Nephron progenitor cell (in vitro differentiated cells): ENCODE results near the gene LIPA.
"Not testable (repeated sequence)": the region's sequence is repeated elsewhere in the genome, so short reads cannot be mapped to it uniquely, and the experiment has no call there.

Source experiments
- DNase-seq: peaks from one replicate; pipeline ENCODE4 v3.0.0; 2021
- H3K27ac Mint-ChIP-seq: 2 replicates; pipeline ENCODE4 v1.8.0; 2021; ENCODE audit warnings: mild to moderate bottlenecking, moderate library complexity, mixed read lengths
- H3K27me3 Mint-ChIP-seq: 2 replicates; pipeline ENCODE4 v1.8.0; 2021; ENCODE audit warnings: mild to moderate bottlenecking, low read depth, mixed read lengths; ENCODE audit not compliant: poor library complexity
- H3K36me3 Mint-ChIP-seq: 2 replicates; pipeline ENCODE4 v1.8.0; 2021; ENCODE audit warnings: low read depth, mixed read lengths
- H3K4me1 Mint-ChIP-seq: 2 replicates; pipeline ENCODE4 v1.8.0; 2021; ENCODE audit warnings: mixed read lengths
- H3K4me3 Mint-ChIP-seq: 2 replicates; pipeline ENCODE4 v1.8.0; 2021; ENCODE audit warnings: mild to moderate bottlenecking, moderate library complexity, mixed read lengths
- H3K9me3 Mint-ChIP-seq: 2 replicates; pipeline ENCODE4 v1.8.0; 2021; ENCODE audit warnings: mild to moderate bottlenecking, moderate library complexity, mixed read lengths
- TF ChIP-seq, protein P1 (sequence below): fragments of 200-600 bp; sonication (generic); IDR thresholded peaks from 2 replicates; pipeline ENCODE4 v1.5.0; 2021; ENCODE audit warnings: antibody characterized with exemption

LIPA gene

DNA sequence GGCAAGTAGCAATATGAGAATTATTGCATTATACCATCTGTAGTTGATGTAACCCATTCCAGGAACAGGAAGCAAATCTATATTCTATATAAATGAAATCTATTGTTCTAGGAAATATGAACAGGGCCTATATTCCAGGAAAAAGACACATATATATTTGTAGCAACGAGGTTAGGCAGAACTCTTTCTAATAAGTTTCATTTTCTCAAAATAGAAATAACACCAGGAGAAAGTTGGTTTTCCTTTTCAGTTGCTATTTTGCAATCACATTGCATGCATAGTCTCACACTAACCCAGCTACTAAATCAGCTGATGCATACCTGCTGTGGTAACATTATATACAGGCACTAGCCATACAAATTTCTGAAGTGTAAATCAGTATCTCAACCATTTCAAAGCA lies 44.0 kb upstream of the LIPA start:
- Mint-ChIP-seq H3K27me3 (no peaks in the 10 kb centered on the region), H3K36me3 (peaks cover 7% of the 10 kb centered on the region), H3K4me1 (no peaks in the 10 kb centered on the region), H3K4me3 (no peak overlapping the region), H3K27ac (no peak overlapping the region), H3K9me3 (peaks cover 23% of the 10 kb centered on the region)
- DNase-seq: no peak
- TF ChIP-seq, protein P1, sequence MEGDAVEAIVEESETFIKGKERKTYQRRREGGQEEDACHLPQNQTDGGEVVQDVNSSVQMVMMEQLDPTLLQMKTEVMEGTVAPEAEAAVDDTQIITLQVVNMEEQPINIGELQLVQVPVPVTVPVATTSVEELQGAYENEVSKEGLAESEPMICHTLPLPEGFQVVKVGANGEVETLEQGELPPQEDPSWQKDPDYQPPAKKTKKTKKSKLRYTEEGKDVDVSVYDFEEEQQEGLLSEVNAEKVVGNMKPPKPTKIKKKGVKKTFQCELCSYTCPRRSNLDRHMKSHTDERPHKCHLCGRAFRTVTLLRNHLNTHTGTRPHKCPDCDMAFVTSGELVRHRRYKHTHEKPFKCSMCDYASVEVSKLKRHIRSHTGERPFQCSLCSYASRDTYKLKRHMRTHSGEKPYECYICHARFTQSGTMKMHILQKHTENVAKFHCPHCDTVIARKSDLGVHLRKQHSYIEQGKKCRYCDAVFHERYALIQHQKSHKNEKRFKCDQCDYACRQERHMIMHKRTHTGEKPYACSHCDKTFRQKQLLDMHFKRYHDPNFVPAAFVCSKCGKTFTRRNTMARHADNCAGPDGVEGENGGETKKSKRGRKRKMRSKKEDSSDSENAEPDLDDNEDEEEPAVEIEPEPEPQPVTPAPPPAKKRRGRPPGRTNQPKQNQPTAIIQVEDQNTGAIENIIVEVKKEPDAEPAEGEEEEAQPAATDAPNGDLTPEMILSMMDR: no peak

DNA sequence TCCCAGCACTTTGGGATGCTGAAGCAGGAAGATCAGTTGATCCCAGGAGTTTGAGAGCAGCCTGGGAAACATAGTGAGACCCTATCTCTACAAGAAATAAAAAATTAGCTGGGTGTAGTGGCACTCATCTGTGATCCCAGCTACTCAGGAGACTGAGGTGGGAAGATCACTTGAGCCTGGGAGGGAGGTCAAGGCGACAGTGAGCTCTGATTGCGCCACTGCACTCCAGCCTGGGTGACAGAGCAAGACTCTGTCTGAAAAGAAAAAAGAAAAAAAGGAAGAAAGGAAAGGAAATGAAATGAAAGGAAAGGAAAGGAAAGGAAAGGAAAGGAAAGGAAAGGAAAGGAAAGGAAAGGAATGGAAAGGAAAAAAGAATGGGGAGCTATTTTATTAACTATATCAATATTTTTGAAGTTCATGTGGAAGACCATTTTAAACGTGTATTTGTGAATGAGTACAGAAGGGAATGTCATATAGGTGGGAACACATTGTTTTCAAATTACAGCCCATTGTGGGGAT lies 43.2 kb upstream of the LIPA start:
- Mint-ChIP-seq H3K27ac (no peak overlapping the region), H3K9me3 (peaks cover 19% of the 10 kb centered on the region), H3K4me3 (no peak overlapping the region), H3K4me1 (no peaks in the 10 kb centered on the region), H3K27me3 (no peaks in the 10 kb centered on the region), H3K36me3 (peaks cover 7% of the 10 kb centered on the region)
- no peak for DNase-seq
- TF ChIP-seq, protein P1: no peak

GRCh38 chr10:89285303-89285702 lies 33.7 kb upstream of the LIPA start:
- Mint-ChIP-seq H3K4me3 (peak overlapping the region; percentile 6), H3K4me1 (peaks cover 37% of the 10 kb centered on the region), H3K27ac (peak overlapping the region; percentile 4)
- H3K36me3 Mint-ChIP-seq, H3K9me3 Mint-ChIP-seq, H3K27me3 Mint-ChIP-seq, DNase-seq: not testable (repeated sequence)

GRCh38 chr10:89284711-89285110 lies 33.1 kb upstream of the LIPA start:
- H3K4me1 Mint-ChIP-seq: peaks cover 43% of the 10 kb centered on the region
- DNase-seq, H3K27me3 Mint-ChIP-seq, H3K36me3 Mint-ChIP-seq, H3K9me3 Mint-ChIP-seq: not testable (repeated sequence)
- peak overlapping the region; percentile 6 for H3K4me3 Mint-ChIP-seq
- peak overlapping the region; percentile 4 for H3K27ac Mint-ChIP-seq

GRCh38 chr10:89283936-89284475 lies 32.4 kb upstream of the LIPA start:
- no peaks in the 10 kb centered on the region for H3K36me3 Mint-ChIP-seq
- peak; percentile 15 for DNase-seq
- TF ChIP-seq, protein P1: no peak
- peaks cover 47% of the 10 kb centered on the region for H3K4me1 Mint-ChIP-seq
- H3K27ac Mint-ChIP-seq: peak overlapping the region; percentile 65
- peaks cover 10% of the 10 kb centered on the region for H3K9me3 Mint-ChIP-seq
- peaks cover 5% of the 10 kb centered on the region for H3K27me3 Mint-ChIP-seq
- peak overlapping the region; percentile 11 for H3K4me3 Mint-ChIP-seq

- peaks cover 48% of the 10 kb centered on the region for H3K4me1 Mint-ChIP-seq
- peaks cover 5% of the 10 kb centered on the region for H3K27me3 Mint-ChIP-seq
- peak overlapping the region; percentile 65 for H3K27ac Mint-ChIP-seq
- DNase-seq: peak; percentile 7
- no peaks in the 10 kb centered on the region for H3K36me3 Mint-ChIP-seq
- TF ChIP-seq, protein P1: no peak
- H3K9me3 Mint-ChIP-seq: peaks cover 10% of the 10 kb centered on the region
- H3K4me3 Mint-ChIP-seq: peak overlapping the region; percentile 11
Observed at GRCh38 chr10:89283025-89283935, 31.7 kb upstream of the LIPA start.
